NCI-H1048 (cell line): ENCODE results near the gene SAMHD1.
"Not testable (repeated sequence)": the region's sequence is repeated elsewhere in the genome, so short reads cannot be mapped to it uniquely, and the experiment has no call there.

Experiments used
- DNase-seq: peaks from one replicate; lab custom pipeline; 2025; lab: John Stamatoyannopoulos, UW

SAMHD1 gene

DNA sequence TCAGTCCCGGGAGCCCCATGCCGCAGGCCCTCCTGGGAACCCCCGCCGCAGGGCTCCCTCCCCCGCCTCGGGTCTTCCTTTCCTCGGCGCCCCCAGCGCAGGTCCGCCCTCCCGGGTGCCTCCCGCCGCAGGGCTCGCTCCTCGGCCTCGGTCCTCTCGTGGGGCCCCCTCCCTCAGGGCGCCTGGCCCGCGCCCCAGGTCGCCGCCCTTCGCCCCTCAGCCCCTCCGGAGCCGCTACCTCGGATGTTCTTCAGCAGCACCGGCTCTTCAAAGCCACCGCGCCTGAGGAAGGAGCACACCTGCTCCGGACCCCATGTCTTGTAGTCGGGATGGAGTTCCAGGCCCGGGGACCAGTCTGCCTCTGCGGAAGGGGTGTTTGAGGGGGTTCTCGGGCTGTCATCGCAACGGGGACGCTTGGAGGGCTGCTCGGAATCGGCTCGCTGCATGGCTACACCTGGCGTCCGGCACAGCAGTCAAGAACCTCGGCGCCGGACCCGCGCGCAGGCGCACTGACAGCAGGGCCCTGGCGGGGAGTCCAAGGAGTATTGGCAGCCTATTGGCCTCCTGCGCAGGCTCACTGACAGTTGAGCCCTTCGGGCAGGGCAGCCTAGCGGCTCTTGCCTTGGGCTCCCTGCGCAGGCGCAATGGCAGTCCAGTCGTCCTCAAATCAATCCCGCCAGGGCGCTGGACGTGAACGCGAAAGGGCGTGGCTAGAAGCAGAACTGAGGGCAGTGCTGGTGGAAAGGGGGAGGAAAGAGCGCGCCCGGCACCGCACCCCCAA is at the start of gene SAMHD1:
SAMHD1 (minus strand) TSS at position 511 of the 781 bp plus-strand sequence; CDS start at position 446, 65 bp downstream.
- DNase-seq, result peak; percentile 66

DNA sequence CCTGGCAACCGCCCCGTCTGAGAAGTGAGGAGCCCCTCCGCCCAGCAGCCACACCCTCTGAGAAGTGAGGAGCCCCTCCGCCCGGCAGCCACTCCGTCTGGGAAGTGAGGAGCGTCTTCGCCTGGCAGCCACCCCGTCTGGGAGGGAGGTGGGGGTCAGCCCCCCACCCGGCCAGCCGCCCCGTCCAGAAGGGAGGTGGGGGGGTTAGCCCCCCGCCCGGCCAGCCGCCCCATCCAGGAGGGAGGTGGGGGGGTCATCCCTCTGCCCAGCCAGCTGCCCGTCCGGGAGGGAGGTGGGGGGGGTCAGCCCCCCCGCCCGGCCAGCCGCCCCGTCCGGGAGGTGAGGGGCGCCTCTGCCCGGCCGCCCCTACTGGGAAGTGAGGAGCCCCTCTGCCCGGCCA is 48.7 kb upstream of the SAMHD1 start:
- DNase-seq, result not testable (repeated sequence)

DNA sequence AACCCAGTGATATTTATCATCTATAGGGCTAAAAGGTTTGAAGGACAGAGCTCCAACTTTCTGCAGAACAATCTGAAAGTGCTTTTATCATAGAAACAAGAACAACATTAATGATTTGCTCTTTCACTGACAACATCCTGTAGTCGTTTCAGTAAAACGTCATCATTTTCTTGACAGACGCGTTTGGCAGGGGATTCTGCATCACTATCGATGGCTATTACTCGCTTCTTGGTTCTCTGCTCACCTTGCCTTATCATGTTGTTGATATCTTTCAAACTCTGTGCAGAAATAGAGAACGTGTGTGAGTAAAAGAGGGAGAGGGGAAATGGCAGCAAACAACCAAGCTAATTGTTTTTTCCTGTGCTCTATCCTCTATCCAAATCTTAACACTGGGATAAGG is 47.1 kb upstream of the SAMHD1 start:
- no peak for DNase-seq

DNA sequence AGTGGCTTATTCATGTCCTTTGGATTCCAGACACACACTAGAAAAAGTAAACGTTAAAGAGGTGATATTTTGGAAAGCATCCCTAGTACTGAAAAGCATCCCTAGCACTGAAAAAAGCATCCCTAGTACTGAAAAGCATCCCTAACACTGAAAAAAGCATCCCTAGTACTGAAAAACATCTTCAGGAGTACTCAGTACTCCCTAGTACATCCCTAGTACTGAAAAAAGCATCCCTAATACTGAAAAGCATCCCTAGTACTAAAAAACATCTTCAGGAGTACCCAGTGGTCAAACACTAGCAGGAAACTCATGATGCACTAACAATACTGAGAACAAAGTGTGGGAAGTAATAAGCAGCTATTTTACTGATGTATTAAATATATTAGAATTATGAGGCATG is 45.6 kb upstream of the SAMHD1 start:
- DNase-seq, result no peak

DNA sequence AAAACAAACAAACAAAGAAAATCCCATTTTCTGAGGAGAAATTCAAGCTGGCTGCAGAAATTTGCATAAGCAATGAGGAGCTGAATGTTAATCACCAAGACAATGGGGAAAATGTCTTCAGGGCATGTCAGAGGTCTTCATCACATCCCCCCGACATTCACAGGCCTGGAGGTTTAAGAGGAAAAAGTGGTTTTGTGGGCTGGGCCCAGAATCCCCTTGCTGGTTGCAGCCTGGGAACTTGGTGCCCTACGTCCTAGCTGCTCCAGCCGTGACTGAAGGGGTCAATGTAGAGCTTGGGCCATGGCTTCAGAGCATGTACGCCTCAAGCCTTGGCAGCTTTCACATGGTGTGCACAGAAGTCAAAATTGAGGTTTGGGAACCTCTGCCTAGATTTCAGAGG is 42.7 kb upstream of the SAMHD1 start:
- not testable (repeated sequence) for DNase-seq

DNA sequence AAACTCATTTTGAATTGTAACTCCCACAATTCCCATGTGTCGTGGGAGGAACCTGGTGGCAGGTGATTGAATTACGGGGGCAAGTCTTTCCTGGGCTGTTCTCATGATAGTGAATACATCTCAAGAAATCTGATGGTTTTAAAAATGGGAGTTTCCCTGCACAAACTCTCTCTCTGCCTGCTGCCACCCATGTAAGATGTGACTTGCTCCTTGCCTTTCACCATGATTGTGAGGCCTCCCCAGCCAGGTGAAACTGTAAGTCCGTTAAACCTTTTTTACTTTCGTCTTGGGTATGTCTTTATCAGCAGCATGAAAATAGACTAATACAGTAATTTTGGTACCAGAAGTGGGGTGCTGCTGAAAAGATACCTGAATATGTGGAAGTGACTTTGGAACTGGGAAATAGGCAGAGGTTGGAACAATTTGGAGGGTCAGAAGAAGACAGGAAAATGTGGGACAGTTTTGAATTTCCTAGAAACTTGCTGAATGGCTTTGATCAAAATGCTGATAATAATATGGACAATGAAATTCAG is 41.4 kb upstream of the SAMHD1 start:
- DNase-seq, result no peak

DNA sequence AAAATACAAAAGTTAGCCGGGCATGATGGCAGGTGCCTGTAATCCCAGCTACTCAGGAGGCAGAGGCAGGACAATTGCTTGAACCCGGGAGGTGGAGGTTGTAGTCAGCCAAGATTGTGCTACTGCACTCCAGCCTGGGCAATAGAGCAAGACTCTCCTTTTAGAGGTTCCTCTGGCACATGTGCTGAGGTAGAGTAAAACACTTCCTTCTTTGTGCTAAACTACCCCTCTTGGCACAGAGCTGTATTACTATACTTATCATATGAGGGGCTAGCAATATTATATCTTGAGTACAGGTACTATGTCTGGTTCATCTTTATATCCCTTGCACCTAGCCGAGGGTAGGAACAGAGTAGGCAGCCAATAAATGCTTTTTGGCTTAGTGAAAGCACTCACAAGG is 40.2 kb upstream of the SAMHD1 start:
- no peak for DNase-seq

DNA sequence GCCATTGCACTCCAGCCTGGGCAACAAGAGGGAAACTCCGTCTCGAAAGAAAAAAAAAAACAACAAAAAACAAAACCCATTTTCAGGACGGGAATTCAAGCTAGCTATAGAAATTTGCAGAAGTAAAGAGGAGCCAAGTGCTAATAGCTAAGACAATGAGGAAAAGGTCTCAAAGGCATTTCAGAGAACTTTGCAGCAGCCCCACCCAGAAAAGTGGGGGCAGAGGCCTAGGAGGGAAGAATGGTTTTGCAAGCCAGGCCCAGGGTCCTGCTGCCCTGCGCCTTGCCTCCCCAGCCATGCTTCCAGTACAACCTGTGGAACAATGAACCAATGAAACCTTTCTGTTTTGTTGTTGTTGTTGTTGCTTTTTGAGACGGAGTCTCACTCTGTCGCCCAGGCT is 38.3 kb upstream of the SAMHD1 start:
- no peak for DNase-seq

DNA sequence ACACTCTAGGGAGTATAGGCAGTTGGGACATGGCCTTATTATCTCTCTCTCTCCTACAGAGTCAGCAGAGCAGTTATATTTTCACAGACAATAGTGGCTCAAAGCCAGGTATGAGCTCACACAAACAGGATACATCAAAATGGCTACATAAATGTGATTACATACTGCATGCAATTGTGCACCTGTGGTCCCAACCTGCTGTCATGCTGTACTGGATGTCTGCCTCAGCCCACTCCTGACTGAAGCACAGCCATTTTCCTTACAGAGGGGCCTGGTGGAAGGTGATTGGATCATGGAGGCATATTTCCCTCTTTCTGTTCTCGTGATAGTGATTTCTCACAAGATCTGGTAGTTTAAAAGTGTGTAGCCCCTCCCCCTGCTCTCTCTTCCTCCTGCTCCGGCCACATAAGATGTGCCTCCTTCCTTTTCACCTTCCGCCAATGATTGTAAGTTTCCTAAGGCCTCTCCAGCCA is 37.0 kb upstream of the SAMHD1 start:
- DNase-seq, result no peak

DNA sequence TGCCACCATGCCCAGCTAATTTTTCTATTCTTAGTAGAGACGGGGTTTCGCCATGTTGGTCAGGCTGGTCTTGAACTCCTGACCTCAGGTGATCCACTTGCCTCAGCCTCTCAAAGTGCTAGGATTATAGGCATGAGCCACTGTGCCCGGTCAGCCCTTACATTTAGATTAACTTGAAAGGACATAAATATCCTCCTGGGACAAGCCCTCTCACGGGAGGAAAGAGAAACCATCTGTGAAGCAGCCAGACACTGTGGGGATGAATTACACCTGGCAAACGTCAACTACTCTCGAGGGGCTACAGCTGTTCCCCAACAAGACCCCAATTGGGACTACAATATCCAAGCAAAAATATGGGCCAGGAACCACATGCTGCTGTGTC is 32.7 kb upstream of the SAMHD1 start:
- DNase-seq, result no peak

DNA sequence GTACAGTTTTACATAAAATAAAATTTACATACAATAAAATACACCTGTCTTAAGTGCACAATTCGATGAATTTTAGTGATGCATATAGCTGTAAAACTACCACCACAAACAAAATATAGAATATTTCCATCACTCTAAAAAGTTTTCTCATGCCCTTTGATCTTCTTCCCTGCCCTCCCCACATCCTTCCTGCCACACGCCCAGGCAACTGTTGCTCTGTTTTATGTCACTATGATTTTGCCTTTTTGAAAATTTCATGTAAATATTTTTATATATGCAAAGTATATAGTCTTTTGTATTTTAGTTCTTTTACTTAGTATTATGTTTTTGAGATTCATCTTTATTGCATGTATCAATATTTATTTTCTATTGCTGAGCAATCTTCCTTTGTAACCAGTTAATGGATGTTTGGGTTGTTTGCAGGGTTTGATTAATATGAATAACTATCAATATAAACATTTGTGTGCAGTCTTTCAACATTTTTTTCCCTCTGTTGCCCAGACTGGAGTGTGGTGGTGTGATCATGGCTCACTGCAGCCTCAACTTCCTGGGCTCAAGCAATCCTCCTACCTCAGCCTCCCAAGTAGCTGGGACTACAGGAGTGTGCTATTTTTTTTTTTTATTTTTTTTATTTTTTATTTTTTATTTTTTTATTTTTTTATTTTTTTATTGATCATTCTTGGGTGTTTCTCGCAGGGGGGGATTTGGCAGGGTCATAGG is 23.8 kb upstream of the SAMHD1 start:
- DNase-seq, result no peak

DNA sequence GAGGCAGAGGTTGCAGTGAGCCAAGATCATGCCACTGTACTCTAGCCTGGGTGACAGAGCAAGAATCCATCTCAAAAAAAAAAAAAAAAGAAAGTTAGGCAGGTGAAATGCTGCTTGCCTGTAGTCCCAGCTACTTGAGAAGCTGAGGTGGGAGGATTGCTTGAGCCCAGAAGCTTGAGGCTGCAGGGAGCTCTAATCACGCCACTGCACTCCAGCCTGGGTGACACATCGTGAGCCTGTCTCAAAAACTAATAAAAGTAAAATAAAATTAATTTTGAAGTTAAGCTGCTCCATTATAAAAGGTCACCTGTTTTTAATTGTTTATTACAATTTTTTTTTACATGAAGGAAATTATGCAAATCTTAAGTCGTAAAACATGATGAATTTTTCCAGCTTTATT is 23.2 kb upstream of the SAMHD1 start:
- DNase-seq, result no peak

DNA sequence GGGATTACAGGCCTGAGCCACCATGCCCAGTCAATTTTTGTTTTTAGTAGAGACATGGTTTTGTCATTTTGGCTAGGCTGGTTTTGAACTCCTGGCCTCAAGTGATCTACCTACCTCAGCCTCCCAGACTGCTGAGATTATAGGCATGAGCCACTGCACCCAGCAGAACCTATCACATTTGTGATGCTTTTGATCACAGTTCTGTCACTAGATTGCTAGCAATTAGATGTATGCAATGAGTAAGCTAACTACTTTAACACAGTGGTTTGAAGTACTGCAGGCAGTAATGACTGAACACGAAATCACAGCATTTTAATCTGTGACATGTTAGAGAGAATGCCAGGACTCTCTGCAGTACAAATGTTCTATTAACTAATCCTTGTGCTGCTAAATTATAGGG is 19.6 kb upstream of the SAMHD1 start:
- DNase-seq, result no peak

DNA sequence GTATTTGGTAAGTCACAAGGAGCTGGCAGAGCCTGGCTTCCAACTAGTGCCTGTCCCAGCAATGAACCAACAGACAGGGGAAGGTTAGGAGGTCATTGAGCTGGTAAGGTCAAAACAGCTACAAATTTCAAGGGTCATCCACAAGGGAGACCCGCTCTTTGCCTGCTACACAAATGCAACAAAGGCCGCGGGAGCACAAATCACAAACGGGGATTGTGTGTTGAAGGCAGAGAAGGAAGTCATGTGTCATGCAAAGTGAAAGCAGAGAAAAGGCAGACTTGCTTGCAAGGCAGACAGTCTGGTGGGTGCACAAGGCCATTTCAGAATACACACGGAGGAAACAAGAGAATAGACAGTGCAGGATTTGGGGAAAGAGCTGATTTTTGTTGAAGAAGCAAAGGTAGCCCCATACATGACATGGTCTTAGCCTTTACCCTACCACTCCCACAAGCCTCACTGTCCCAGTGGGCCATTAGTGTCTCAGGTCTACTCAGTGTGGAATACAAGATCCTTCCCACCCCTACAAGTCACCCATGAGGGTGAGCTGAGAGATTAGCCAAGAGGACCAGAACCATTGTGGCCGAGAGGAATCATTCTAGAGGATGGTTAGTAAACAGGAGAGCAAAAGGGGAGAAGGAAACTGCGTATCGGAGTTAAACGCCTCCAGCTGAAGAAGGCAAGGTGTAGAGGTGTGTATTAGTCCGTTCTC is 18.1 kb upstream of the SAMHD1 start:
- no peak for DNase-seq

DNA sequence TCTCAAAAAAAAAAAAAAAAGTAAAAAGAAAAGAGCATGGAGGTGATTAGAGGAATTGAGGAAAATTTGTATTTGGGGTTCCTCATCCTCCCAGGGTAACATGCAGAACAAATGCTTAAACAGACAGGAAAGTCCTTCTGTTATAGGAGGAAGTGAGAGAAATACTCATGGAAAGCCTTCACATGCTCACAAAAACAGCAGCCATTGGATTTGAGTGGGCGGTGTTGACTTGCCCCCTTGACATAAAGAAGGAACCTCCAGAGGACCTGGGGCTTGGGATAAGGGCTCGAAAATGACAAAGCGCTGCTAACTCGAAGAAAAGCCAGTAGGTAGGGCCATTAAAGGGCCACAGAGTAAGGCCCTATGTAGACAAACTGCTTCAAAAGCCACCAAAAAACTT is 17.5 kb upstream of the SAMHD1 start:
- DNase-seq, result no peak

DNA sequence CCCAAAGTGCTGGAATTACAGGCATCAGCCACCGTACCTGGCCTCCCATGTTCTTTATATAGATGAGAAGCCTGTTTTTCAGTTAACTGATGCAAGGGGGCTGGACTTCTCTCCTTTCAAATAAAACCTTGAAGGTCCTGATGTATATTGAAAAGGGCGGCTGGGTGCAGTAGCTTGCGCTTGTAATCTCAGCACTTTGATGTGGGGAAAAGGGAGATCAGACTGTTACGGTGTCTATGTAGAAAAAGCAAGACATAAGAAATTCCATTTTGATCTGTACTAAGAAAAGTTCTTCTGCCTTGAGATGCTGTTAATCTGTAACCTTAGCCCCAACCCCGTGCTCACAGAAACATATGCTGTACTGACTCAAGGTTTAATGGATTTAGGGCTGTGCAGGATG is 16.1 kb upstream of the SAMHD1 start:
- DNase-seq, result no peak

DNA sequence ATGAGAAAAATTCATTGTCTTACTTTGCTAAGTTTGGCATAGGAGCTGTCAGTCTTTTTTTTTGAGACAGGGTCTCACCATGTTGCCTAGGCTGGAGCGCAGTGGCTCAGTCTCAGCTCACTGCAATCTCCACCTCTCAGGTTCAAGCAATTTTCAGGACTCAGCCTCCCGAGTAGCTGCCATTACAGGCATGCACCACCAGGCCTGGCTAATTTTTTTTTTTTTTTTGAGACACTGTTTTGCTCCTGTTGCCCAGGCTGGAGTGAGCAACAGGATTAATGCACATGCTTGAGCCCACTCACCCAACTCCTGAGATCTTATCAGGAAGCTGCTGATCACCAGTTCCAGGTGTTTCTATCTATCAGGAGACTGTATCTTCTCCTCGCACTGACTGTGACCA is 15.5 kb upstream of the SAMHD1 start:
- not testable (repeated sequence) for DNase-seq

DNA sequence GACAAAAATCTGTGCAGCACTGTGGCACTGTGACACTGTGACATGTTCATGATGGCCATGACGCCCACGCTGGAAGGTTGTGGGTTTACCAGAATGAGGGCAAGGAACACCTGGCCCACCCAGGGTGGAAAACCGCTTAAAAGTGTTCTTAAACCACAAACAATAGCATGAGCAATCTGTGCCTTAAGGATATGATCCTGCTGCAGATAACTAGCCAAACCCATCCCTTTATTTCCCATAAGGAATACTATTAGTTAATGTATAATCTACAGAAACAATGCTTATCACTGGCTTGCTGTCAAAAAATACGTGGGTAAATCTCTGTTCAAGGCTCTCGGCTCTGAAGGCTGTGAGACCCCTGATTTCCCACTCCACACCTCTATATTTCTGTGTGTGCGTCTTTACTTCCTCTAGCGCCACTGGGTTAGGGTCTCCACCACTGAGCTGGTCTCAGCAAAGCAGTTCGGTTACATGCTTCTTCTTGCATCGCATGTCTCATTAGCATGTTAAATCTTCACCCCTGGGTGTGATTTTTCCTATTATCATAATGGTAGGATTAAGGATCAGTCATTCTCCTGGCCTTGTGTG is 10.9 kb upstream of the SAMHD1 start:
- not testable (repeated sequence) for DNase-seq

DNA sequence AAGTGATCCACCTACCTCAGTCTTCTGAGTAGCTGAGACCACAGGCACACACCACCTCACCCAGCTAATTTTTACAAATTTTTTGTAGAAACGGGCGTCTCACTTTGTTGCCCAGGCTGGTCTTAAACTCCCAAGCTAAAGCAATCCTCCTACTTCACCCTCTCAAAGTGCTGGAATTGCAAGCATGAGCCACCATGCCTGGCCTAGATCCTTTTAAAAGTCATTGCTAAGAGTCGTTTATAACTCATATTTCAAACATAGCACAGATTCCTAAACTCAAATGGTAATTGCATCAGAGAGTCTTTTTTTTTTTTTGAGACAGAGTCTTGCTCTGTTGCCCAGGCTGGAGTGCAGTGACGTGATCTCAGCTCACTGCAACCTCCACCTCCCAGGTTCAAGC is 7.7 kb upstream of the SAMHD1 start:
- no peak for DNase-seq

DNA sequence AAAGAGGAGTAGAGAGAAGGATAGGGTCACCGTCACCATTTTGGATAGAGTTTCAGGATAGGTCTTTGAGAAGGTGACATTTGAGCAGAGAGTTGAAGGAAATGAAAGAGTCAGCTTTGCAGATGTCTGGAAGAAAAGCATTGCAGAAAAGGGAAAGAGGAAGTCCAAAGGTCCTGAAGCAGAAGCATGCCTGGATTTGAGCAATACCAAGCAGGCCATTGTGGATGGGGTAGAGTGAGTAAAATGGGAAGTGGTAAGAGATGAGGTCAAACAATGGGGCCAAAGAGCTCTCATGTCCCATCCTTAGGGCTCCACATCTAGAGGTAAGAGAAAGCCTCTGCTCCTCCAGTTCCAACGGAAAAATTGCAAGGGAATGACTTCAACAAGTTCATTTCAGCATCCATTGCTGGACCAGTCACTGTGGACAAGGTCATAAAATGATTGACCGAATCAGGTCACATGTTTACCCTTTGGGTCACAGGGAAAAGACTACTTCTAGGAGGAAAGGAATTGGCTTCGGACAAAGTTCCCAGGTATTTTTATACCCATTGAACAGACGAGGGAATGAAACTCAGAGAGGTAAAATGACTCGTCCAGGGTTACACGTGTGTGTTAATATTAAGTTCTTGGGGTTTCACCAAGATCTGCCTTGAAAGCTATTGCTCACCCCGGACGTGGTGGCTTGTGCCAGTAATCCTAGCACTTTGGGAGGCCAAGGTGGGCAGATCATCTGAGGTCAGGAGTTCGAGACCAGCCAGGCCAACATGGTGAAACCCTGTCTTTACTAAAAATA is 6.6 kb upstream of the SAMHD1 start:
- DNase-seq, result no peak

DNA sequence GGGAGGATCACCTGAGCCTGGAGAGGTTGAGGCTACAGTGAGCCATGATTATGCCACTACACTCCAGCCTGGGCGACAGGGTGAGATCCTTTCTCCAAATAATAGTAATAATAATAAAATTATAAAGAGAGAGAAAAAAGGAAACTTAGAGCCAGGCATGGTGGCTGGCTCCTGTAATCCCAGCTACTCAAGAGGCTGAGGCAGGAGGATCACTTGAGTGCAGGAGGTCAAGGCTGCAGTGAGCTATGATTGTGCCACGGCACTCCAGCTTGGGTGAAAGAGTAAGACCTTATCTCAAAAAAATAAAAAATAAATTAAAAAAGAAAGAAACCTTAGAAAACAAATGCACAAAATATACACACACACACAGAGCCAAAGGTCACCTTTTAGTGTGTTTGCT is 5.2 kb upstream of the SAMHD1 start:
- DNase-seq, result no peak
